Neuronal stem cell (in vitro differentiated cells): ENCODE data around the gene CAMTA1.
"Not testable (repeated sequence)": the region's sequence is repeated elsewhere in the genome, so short reads cannot be mapped to it uniquely, and the experiment has no call there.

ENCODE experiments used
- DNase-seq: peaks from one replicate; pipeline ENCODE4 v3.0.0-alpha.2; 2013; ENCODE audit warnings: low spot score
- H2AFZ ChIP-seq: one replicate; pipeline ENCODE4 v1.6.1; 2013; ENCODE audit warnings: mild to moderate bottlenecking, low read length, inconsistent platforms
- H2AK5ac ChIP-seq: 2 replicates; pipeline ENCODE4 v1.6.1; 2013; ENCODE audit warnings: low read depth, mild to moderate bottlenecking, inconsistent platforms, low read length, moderate library complexity, mixed read lengths
- H2BK120ac ChIP-seq: 2 replicates; pipeline ENCODE4 v1.6.1; 2013; ENCODE audit warnings: low read depth, mild to moderate bottlenecking, inconsistent platforms, low read length, moderate library complexity, mixed read lengths
- H2BK12ac ChIP-seq: one replicate; pipeline ENCODE4 v1.6.1; 2013; ENCODE audit warnings: low read length, inconsistent platforms
- H2BK15ac ChIP-seq: 2 replicates; pipeline ENCODE4 v1.6.1; 2013; ENCODE audit warnings: mild to moderate bottlenecking, low read length, inconsistent platforms, mixed read lengths
- H2BK5ac ChIP-seq: one replicate; pipeline ENCODE4 v1.6.1; 2013; ENCODE audit warnings: inconsistent platforms, mild to moderate bottlenecking, low read length, moderate library complexity
- H3K14ac ChIP-seq: one replicate; pipeline ENCODE4 v1.6.1; 2013; ENCODE audit warnings: low read length, inconsistent platforms
- H3K18ac ChIP-seq: 2 replicates; pipeline ENCODE4 v1.6.1; 2013; ENCODE audit warnings: low read length, inconsistent platforms
- H3K23ac ChIP-seq: 2 replicates; pipeline ENCODE4 v1.6.1; 2013; ENCODE audit warnings: low read depth, mild to moderate bottlenecking, mixed read lengths, low read length, inconsistent platforms; ENCODE audit not compliant: poor library complexity
- H3K27ac ChIP-seq: replicated peaks from 3 replicates; pipeline ENCODE4 v1.5.1; 2013; ENCODE audit warnings: low read length, inconsistent platforms
- H3K27me3 ChIP-seq, 3 experiments: 2 replicates each; pipeline ENCODE4 v1.6.1; 2013; ENCODE audit warnings: low read length in 3 of 3, mild to moderate bottlenecking in 2 of 3, inconsistent platforms in 1 of 3, low read depth in 1 of 3, mixed read lengths in 1 of 3, moderate library complexity in 1 of 3; ENCODE audit not compliant: control insufficient read depth in 3 of 3, insufficient read depth in 3 of 3
- H3K36me3 ChIP-seq, 2 donors: replicated peaks in 1 of 2; 2 replicates each; pipeline ENCODE4 v1.6.1; 2013; ENCODE audit warnings: low read length in 2 of 2; ENCODE audit not compliant: control insufficient read depth in 2 of 2, insufficient read depth in 2 of 2
- H3K4ac ChIP-seq: 2 replicates; pipeline ENCODE4 v1.6.1; 2013; ENCODE audit warnings: inconsistent platforms, mild to moderate bottlenecking, low read length, moderate library complexity
- H3K4me1 ChIP-seq, 2 donors: 1 replicate in 1 of 2; 2 replicates in 1 of 2; pipeline ENCODE4 v1.6.1; 2013; ENCODE audit warnings: low read length in 2 of 2, low read depth in 1 of 2; ENCODE audit not compliant: control insufficient read depth in 2 of 2, insufficient read depth in 1 of 2
- H3K4me2 ChIP-seq: one replicate; pipeline ENCODE4 v1.6.1; 2013; ENCODE audit warnings: mild to moderate bottlenecking, low read length, inconsistent platforms; ENCODE audit not compliant: insufficient read depth, poor library complexity, severe bottlenecking
- H3K4me3 ChIP-seq, 2 donors: 2 replicates each; pipeline ENCODE4 v1.5.1; 2013; ENCODE audit warnings: low read length in 2 of 2, mild to moderate bottlenecking in 2 of 2, inconsistent platforms in 1 of 2, moderate library complexity in 1 of 2
- H3K79me1 ChIP-seq: one replicate; pipeline ENCODE4 v1.6.1; 2013; ENCODE audit warnings: low read depth, mild to moderate bottlenecking, inconsistent platforms, low read length, moderate library complexity
- H3K9ac ChIP-seq: one replicate; pipeline ENCODE4 v1.6.1; 2013; ENCODE audit warnings: mild to moderate bottlenecking, low read depth, low read length, inconsistent platforms; ENCODE audit not compliant: poor library complexity
- H3K9me3 ChIP-seq, 2 donors: replicated peaks in 1 of 2; 2 replicates each; pipeline versions ENCODE3 to v1.6.1; 2013; ENCODE audit warnings: low read length in 2 of 2, mild to moderate bottlenecking in 2 of 2, inconsistent platforms in 1 of 2, low read depth in 1 of 2, mixed read lengths in 1 of 2, moderate library complexity in 1 of 2; ENCODE audit not compliant: control insufficient read depth in 2 of 2, insufficient read depth in 1 of 2
- H4K8ac ChIP-seq: one replicate; pipeline ENCODE4 v1.6.1; 2013; ENCODE audit warnings: low read depth, mild to moderate bottlenecking, inconsistent platforms, low read length, moderate library complexity
- H4K91ac ChIP-seq: one replicate; pipeline ENCODE4 v1.6.1; 2013; ENCODE audit warnings: low read length, low read depth, mild to moderate bottlenecking, inconsistent platforms; ENCODE audit not compliant: poor library complexity
- WGBS, 2 donors: extraction: QIAGEN DNeasy Blood & Tissue Kit; methylation state at CpG; one replicate each; pipeline ENCODE4 v1.1.7; 2013; ENCODE audit warnings: missing lambda C conversion rate in 2 of 2, mixed read lengths in 1 of 2; ENCODE audit not compliant: insufficient read length in 2 of 2, insufficient replicate concordance in 1 of 2; ENCODE audit errors: extremely low coverage in 2 of 2; 5-methylcytosine and 5-hydroxymethylcytosine counted together

Gene CAMTA1

DNA sequence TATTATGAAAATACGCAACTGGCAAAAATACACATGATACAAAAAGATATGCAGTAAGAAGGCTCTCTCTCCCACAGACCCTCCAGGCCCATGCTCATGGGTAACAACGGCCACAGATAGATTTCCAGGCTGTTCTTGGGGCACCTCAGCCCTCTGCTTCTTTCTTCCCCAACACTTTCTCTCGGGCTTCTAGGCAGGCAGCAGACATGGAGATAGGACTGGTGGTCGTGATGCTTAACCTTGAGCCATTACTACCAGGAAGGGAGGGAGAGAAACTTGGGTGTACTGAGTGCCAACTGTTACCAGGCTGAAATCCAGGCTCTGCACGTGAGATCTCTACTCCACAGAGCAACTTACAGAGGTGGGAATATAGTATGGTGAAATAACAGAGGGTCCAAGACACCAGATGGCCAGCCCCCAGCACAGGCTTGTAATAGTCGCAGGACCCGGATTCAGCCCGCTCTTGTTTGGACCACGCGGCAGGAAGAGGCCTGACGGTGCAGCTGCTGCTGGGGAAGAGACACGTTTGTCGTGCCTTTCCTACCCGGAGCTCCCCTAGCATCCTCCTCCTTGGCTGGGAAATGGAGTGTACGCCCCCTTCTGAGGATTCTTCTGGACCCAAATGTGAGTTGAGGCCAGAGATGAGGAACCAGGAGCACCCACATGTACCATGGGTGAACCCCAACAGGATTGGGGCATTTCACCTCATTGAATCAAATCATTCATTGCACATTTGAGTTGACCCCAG is 544.8 kb downstream of the CAMTA1 start:
- DNase-seq = no peak

GRCh38 chr1:7330726-7331125 is 545.5 kb downstream of the CAMTA1 start:
- not testable (repeated sequence) for H2BK120ac ChIP-seq, DNase-seq, H4K91ac ChIP-seq, H3K18ac ChIP-seq, H3K9ac ChIP-seq, H3K79me1 ChIP-seq, H2AK5ac ChIP-seq, H2BK15ac ChIP-seq, H3K4me1 ChIP-seq, H3K27ac ChIP-seq, H2BK12ac ChIP-seq, H3K9me3 ChIP-seq, H3K36me3 ChIP-seq, H2BK5ac ChIP-seq, H3K23ac ChIP-seq, H3K14ac ChIP-seq, H3K4ac ChIP-seq, H4K8ac ChIP-seq, H3K27me3 ChIP-seq, H3K4me2 ChIP-seq, H2AFZ ChIP-seq, H3K4me3 ChIP-seq
- WGBS, 2 donors = no CpG with 5 or more reads among the region's 7 CpGs

More for the DNA sequence above, 544.8 kb downstream of the CAMTA1 start:
- H3K4me2 ChIP-seq = no peak overlapping the region
- H4K8ac ChIP-seq = no peak overlapping the region
- H3K4me3 ChIP-seq = no peak overlapping the region
- H2BK15ac ChIP-seq = no peak overlapping the region
- no peak overlapping the region for H3K23ac ChIP-seq
- H3K27me3 ChIP-seq = peaks cover 0 to 4% (median 0%) of the 10 kb centered on the region in 3 experiments
- no peaks in the 10 kb centered on the region for H3K4me1 ChIP-seq
- H3K9ac ChIP-seq = no peak overlapping the region
- no peak overlapping the region for H3K27ac ChIP-seq
- H3K79me1 ChIP-seq = no peaks in the 10 kb centered on the region
- H3K4ac ChIP-seq = no peak overlapping the region
- H3K14ac ChIP-seq = no peak overlapping the region
- H2BK120ac ChIP-seq = no peak overlapping the region
- H2AK5ac ChIP-seq = no peak overlapping the region
- no peak overlapping the region for H3K18ac ChIP-seq
- no peak overlapping the region for H4K91ac ChIP-seq
- H3K36me3 ChIP-seq = no peaks in the 10 kb centered on the region
- H2BK12ac ChIP-seq = no peak overlapping the region
- H2AFZ ChIP-seq = no peak overlapping the region
- no peak overlapping the region for H2BK5ac ChIP-seq
- WGBS, 2 donors = no CpG with 5 or more reads among the region's 15 CpGs
- H3K9me3 ChIP-seq = no peaks in the 10 kb centered on the region

DNA sequence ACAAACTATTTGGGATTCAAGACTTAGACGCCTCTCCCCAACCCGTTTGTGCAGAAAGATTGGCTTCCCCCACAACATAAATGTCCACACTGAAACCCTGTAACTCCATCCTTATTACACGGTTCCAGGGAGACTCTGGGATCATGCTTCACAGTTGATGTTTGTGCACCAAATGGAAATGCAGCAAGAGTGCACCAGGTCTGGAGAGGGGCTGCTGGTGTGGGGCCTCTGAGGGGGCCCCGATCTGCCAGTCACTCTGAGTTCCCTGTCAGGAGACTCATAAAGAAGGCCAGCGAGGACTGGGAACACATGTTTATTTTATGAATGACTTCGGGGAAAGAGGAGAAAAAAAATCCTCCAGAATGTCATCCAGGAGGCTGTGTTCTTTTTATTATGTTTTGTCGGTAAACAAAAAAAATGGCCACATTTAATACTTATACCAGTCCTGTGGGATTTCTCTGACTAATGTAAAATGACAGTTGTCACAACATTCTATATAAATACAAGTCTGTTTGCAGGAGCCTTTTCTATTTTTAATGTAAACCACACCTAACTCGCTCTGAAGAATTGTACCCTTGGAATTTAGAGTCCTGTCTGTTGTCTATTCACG is 546.8 kb downstream of the CAMTA1 start:
- Histone ChIP-seq H3K4me2 (no peak overlapping the region), H2BK120ac (no peak overlapping the region), H3K4me1 (no peaks in the 10 kb centered on the region), H2AK5ac (no peak overlapping the region), H3K9me3 (no peaks in the 10 kb centered on the region), H3K4me3 (no peak overlapping the region), H2BK5ac (no peak overlapping the region), H3K27ac (no peak overlapping the region), H3K9ac (no peak overlapping the region), H2AFZ (no peak overlapping the region), H3K36me3 (no peaks in the 10 kb centered on the region), H4K91ac (no peak overlapping the region), H3K27me3 (peaks cover 0 to 4% (median 0%) of the 10 kb centered on the region in 3 experiments), H2BK12ac (no peak overlapping the region), H3K23ac (no peak overlapping the region), H3K4ac (no peak overlapping the region), H4K8ac (no peak overlapping the region), H3K79me1 (no peaks in the 10 kb centered on the region), H2BK15ac (no peak overlapping the region), H3K14ac (no peak overlapping the region), H3K18ac (no peak overlapping the region)
- DNase-seq = no peak
- WGBS, 2 donors = no CpG with 5 or more reads among the region's 9 CpGs

GRCh38 chr1:7333094-7333493 is 547.8 kb downstream of the CAMTA1 start:
- no CpG with 5 or more reads among the region's 11 CpGs for WGBS, 2 donors
- no peak overlapping the region for H3K27ac ChIP-seq

More at GRCh38 chr1:7333094-7333493, 547.8 kb downstream of the CAMTA1 start:
- Histone ChIP-seq H2AK5ac (no peak overlapping the region), H2BK120ac (no peak overlapping the region), H3K4me3 (no peak overlapping the region), H3K4me2 (no peak overlapping the region), H3K14ac (no peak overlapping the region), H3K79me1 (no peaks in the 10 kb centered on the region), H3K23ac (peak overlapping the region; percentile 16), H2BK15ac (no peak overlapping the region), H3K18ac (no peak overlapping the region), H3K27me3 (peaks cover 0 to 4% (median 0%) of the 10 kb centered on the region in 3 experiments), H4K8ac (no peak overlapping the region), H3K4me1 (no peaks in the 10 kb centered on the region), H3K36me3 (no peaks in the 10 kb centered on the region), H2BK12ac (no peak overlapping the region), H3K9ac (no peak overlapping the region), H3K4ac (no peak overlapping the region), H2AFZ (no peak overlapping the region), H2BK5ac (peak overlapping the region; percentile 46), H3K9me3 (no peaks in the 10 kb centered on the region), H4K91ac (no peak overlapping the region)
- no peak for DNase-seq
